Tibial artery (tissue), 4 donors: ENCODE data around the gene HPN.
A peak's percentile ranks its signal among the peaks of the same experiment; 100 is the strongest.

Experiments
- DNase-seq, 2 donors: peaks; one replicate each; pipeline ENCODE4 v3.0.0-alpha.2; 2019
- H3K27ac ChIP-seq, 2 donors: fragments of 200-600 bp; sonication (generic) in 1 of 2; 1 replicate in 1 of 2; 2 replicates in 1 of 2; pipeline ENCODE4 v1.5.1; 2018 to 2019; ENCODE audit warnings: mild to moderate bottlenecking in 1 of 2
- H3K27me3 ChIP-seq, 2 donors: fragments of 200-600 bp; sonication (generic) in 1 of 2; one replicate each; pipeline versions ENCODE4 v1.5.1 to v1.6.0; 2016 to 2019
- H3K36me3 ChIP-seq, 3 donors: fragments of 200-600 bp; sonication (generic) in 2 of 3; one replicate each; pipeline ENCODE4 v1.5.1; 2016 to 2019; ENCODE audit warnings: mild to moderate bottlenecking in 2 of 3
- H3K4me1 ChIP-seq, 4 donors: fragments of 200-600 bp; sonication (generic) in 2 of 4; 1 replicate in 3 of 4; 2 replicates in 1 of 4; pipeline ENCODE4 v1.5.1; 2016 to 2019
- H3K4me3 ChIP-seq, 2 donors: fragments of 200-600 bp; sonication (generic) in 1 of 2; 1 replicate in 1 of 2; 2 replicates in 1 of 2; pipeline ENCODE4 v1.5.1; 2018 to 2019; ENCODE audit warnings: mild to moderate bottlenecking in 2 of 2
- H3K9me3 ChIP-seq, 3 donors: fragments of 200-600 bp; sonication (generic) in 1 of 3; one replicate each; pipeline ENCODE4 v1.5.1; 2016 to 2019
- intact Hi-C: fragments of 100-400 bp; cut with DNase I; formaldehyde crosslinking; loops from one replicate; pipeline ENCODE4 v1.15.0; 2023; ENCODE audit warnings: low total_unique reads
- TF ChIP-seq, protein P1 (sequence below), 2 experiments: fragments of 200-600 bp in 1 of 2; fragments of 450-650 bp in 1 of 2; IDR thresholded peaks; one replicate each; pipeline ENCODE4 v1.5.1; 2017 to 2019; ENCODE audit warnings: antibody characterized with exemption in 2 of 2, mild to moderate bottlenecking in 1 of 2, moderate library complexity in 1 of 2

Gene HPN

DNA sequence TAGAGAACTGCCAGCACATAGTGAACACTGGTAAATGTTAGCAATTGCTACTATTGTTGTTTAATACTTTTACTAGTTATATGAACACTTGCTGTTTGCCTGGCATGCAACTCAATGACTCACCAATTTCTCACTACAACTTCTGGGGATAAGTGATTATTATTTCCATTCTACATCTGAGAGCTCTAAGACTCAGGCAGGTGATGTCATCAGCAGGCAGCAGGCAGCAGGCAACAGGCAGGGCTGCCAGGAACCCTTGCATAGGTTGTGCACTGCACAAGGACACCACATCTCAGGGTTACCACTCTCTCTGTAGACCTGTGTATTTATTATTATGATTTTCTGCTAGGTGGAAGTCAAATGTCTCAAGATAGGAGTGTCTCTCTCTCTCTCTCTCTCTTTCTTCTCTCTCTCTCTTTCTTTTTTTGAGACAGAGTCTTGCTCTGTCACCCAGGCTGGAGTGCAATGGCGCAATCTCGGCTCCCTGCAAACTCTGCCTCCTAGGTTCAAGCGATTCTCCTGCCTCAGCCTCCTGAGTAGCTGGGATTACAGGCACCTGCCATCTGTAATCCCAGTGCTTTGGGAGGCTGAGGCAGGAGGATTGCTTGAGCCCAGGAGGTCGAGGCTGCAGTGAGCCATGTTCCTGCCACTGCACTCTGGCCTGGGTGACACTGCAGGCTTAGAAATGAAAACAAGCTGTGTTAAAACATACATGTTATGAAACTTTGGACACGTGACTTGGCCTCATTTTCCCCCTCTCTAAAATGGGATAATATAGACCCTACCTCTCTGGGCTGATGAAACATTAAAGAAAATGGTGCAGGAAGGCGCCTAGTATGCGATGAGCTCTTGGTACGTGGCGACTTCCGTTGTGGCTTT, 22.7 kb downstream of the HPN start:
- H3K27me3 ChIP-seq, result peaks cover 0 to 32% of the 10 kb centered on the region in 2 donors
- DNase-seq, result no peak
- H3K9me3 ChIP-seq, result no peaks in the 10 kb centered on the region
- H3K36me3 ChIP-seq, result no peaks in the 10 kb centered on the region
- intact Hi-C loops, result loop anchor here (10.0 kb wide), 1 partner anchor 211 kb away; no protein-coding TSS in a partner anchor
- no peak overlapping the region for H3K27ac ChIP-seq
- H3K4me3 ChIP-seq, result no peak overlapping the region
- no peaks in the 10 kb centered on the region for H3K4me1 ChIP-seq
- TF ChIP-seq, protein P1, sequence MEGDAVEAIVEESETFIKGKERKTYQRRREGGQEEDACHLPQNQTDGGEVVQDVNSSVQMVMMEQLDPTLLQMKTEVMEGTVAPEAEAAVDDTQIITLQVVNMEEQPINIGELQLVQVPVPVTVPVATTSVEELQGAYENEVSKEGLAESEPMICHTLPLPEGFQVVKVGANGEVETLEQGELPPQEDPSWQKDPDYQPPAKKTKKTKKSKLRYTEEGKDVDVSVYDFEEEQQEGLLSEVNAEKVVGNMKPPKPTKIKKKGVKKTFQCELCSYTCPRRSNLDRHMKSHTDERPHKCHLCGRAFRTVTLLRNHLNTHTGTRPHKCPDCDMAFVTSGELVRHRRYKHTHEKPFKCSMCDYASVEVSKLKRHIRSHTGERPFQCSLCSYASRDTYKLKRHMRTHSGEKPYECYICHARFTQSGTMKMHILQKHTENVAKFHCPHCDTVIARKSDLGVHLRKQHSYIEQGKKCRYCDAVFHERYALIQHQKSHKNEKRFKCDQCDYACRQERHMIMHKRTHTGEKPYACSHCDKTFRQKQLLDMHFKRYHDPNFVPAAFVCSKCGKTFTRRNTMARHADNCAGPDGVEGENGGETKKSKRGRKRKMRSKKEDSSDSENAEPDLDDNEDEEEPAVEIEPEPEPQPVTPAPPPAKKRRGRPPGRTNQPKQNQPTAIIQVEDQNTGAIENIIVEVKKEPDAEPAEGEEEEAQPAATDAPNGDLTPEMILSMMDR (IDR thresholded peaks at IDR 0.05), result no peak

GRCh38 chr19:35065574-35065973, 24.1 kb downstream of the HPN start:
- peaks cover 0 to 7% (median 5%) of the 10 kb centered on the region in 3 donors for H3K9me3 ChIP-seq
- intact Hi-C loops, result loop anchor here (5.0 to 10.0 kb wide), 2 partner anchors 77 to 209 kb away; partner anchors contain the start of gene FXYD7
- H3K4me1 ChIP-seq, result no peaks in the 10 kb centered on the region
- peaks cover 0 to 21% of the 10 kb centered on the region in 2 donors for H3K27me3 ChIP-seq
- no peak for DNase-seq
- no peaks in the 10 kb centered on the region for H3K36me3 ChIP-seq
- H3K27ac ChIP-seq, result no peak overlapping the region
- TF ChIP-seq, protein P1 (IDR thresholded peaks at IDR 0.05), result no peak
- H3K4me3 ChIP-seq, result no peak overlapping the region

- TF ChIP-seq, protein P1 (IDR thresholded peaks at IDR 0.05), result no peak
- H3K36me3 ChIP-seq, result no peaks in the 10 kb centered on the region
- peaks cover 0 to 19% of the 10 kb centered on the region in 2 donors for H3K27me3 ChIP-seq
- no peaks in the 10 kb centered on the region for H3K4me1 ChIP-seq
- H3K9me3 ChIP-seq, result peaks cover 0 to 10% (median 5%) of the 10 kb centered on the region in 3 donors
- intact Hi-C loops, result loop anchor here (5.0 to 10.0 kb wide), 2 partner anchors 76 to 209 kb away; partner anchors contain the start of gene FXYD7
- H3K27ac ChIP-seq, result no peak overlapping the region
- H3K4me3 ChIP-seq, result no peak overlapping the region
- DNase-seq, result no peak
Measured at GRCh38 chr19:35066121-35066520, 24.6 kb downstream of the HPN start.

- intact Hi-C loops, result loop anchor here (5.0 to 10.0 kb wide), 2 partner anchors 75 to 208 kb away; partner anchors contain the start of gene FXYD7
Measured at GRCh38 chr19:35066691-35067563, 25.4 kb downstream of the HPN start.

More at GRCh38 chr19:35066691-35067563, 25.4 kb downstream of the HPN start:
- Histone ChIP-seq H3K4me3 (no peak overlapping the region), H3K27ac (no peak overlapping the region), H3K27me3 (peaks cover 0 to 19% of the 10 kb centered on the region in 2 donors), H3K9me3 (peaks cover 0 to 10% (median 5%) of the 10 kb centered on the region in 3 donors), H3K36me3 (no peaks in the 10 kb centered on the region), H3K4me1 (no peaks in the 10 kb centered on the region)
- TF ChIP-seq, protein P1 (IDR thresholded peaks at IDR 0.05), result peak; percentile 83 to 85
- DNase-seq, result peak; percentile 88 to 89
